ENCODE data around the gene EFCAB11.

Gene EFCAB11

GRCh38 chr14:89765346-89765745, 189.2 kb downstream of the EFCAB11 start:
- H3K9me3 ChIP-seq (ENCODE audit: insufficient read depth, low read depth, low read length), result no peaks in the 10 kb centered on the region
- no peak overlapping the region for H3K4me3 ChIP-seq (ENCODE audit: low read length)
- H3K4me1 ChIP-seq (ENCODE audit: insufficient read depth, low read length), result no peaks in the 10 kb centered on the region
- 50% methylated on average over 2 of the region's 3 CpGs for WGBS
- no peak overlapping the region for H3K27ac ChIP-seq (ENCODE audit: low read depth, low read length)
- no peaks in the 10 kb centered on the region for H3K27me3 ChIP-seq (ENCODE audit: insufficient read depth, low read length)
- no peaks in the 10 kb centered on the region for H3K36me3 ChIP-seq (ENCODE audit: insufficient read depth, low read length)
- no peak overlapping the region for H3K9ac ChIP-seq (ENCODE audit: low read depth, low read length)

GRCh38 chr14:89760086-89760485, 194.4 kb downstream of the EFCAB11 start:
- Histone ChIP-seq H3K9ac (ENCODE audit: low read depth, low read length) (no peak overlapping the region), H3K4me3 (ENCODE audit: low read length) (no peak overlapping the region), H3K9me3 (ENCODE audit: insufficient read depth, low read depth, low read length) (no peaks in the 10 kb centered on the region), H3K36me3 (ENCODE audit: insufficient read depth, low read length) (no peaks in the 10 kb centered on the region), H3K27me3 (ENCODE audit: insufficient read depth, low read length) (no peaks in the 10 kb centered on the region), H3K4me1 (ENCODE audit: insufficient read depth, low read length) (no peaks in the 10 kb centered on the region), H3K27ac (ENCODE audit: low read depth, low read length) (no peak overlapping the region)
- WGBS, result 78% methylated on average over 7 of the region's 7 CpGs

GRCh38 chr14:89757313-89757939, 197.1 kb downstream of the EFCAB11 start:
- H3K27ac ChIP-seq (ENCODE audit: low read depth, low read length), result no peak overlapping the region
- no peaks in the 10 kb centered on the region for H3K4me1 ChIP-seq (ENCODE audit: insufficient read depth, low read length)
- WGBS, result 74% methylated on average over 5 of the region's 5 CpGs
- H3K9me3 ChIP-seq (ENCODE audit: insufficient read depth, low read depth, low read length), result no peaks in the 10 kb centered on the region
- H3K4me3 ChIP-seq (ENCODE audit: low read length), result no peak overlapping the region
- no peaks in the 10 kb centered on the region for H3K36me3 ChIP-seq (ENCODE audit: insufficient read depth, low read length)
- no peak overlapping the region for H3K9ac ChIP-seq (ENCODE audit: low read depth, low read length)
- H3K27me3 ChIP-seq (ENCODE audit: insufficient read depth, low read length), result no peaks in the 10 kb centered on the region

GRCh38 chr14:89755816-89756215, 198.7 kb downstream of the EFCAB11 start:
- no peak overlapping the region for H3K4me3 ChIP-seq (ENCODE audit: low read length)
- WGBS, result 93% methylated on average over 4 of the region's 4 CpGs
- H3K27me3 ChIP-seq (ENCODE audit: insufficient read depth, low read length), result no peaks in the 10 kb centered on the region
- no peaks in the 10 kb centered on the region for H3K36me3 ChIP-seq (ENCODE audit: insufficient read depth, low read length)
- no peaks in the 10 kb centered on the region for H3K9me3 ChIP-seq (ENCODE audit: insufficient read depth, low read depth, low read length)
- H3K9ac ChIP-seq (ENCODE audit: low read depth, low read length), result no peak overlapping the region
- H3K27ac ChIP-seq (ENCODE audit: low read depth, low read length), result no peak overlapping the region
- H3K4me1 ChIP-seq (ENCODE audit: insufficient read depth, low read length), result no peaks in the 10 kb centered on the region

GRCh38 chr14:89753828-89754412, 200.6 kb downstream of the EFCAB11 start:
- WGBS, result 89% methylated on average over 3 of the region's 4 CpGs
- Histone ChIP-seq H3K4me3 (ENCODE audit: low read length) (no peak overlapping the region), H3K27ac (ENCODE audit: low read depth, low read length) (no peak overlapping the region), H3K36me3 (ENCODE audit: insufficient read depth, low read length) (no peaks in the 10 kb centered on the region), H3K27me3 (ENCODE audit: insufficient read depth, low read length) (no peaks in the 10 kb centered on the region), H3K9ac (ENCODE audit: low read depth, low read length) (no peak overlapping the region), H3K9me3 (ENCODE audit: insufficient read depth, low read depth, low read length) (no peaks in the 10 kb centered on the region), H3K4me1 (ENCODE audit: insufficient read depth, low read length) (no peaks in the 10 kb centered on the region)

GRCh38 chr14:89750908-89751392, 203.6 kb downstream of the EFCAB11 start:
- H3K4me1 ChIP-seq (ENCODE audit: insufficient read depth, low read length), result no peaks in the 10 kb centered on the region

GRCh38 chr14:89750281-89750755, 204.2 kb downstream of the EFCAB11 start:
- 97% methylated on average over 6 of the region's 6 CpGs for WGBS
- Histone ChIP-seq H3K9ac (ENCODE audit: low read depth, low read length) (no peak overlapping the region), H3K27me3 (ENCODE audit: insufficient read depth, low read length) (no peaks in the 10 kb centered on the region), H3K9me3 (ENCODE audit: insufficient read depth, low read depth, low read length) (peaks cover 4% of the 10 kb centered on the region; the same call in 1 of the 2 replicates), H3K27ac (ENCODE audit: low read depth, low read length) (no peak overlapping the region), H3K4me1 (ENCODE audit: insufficient read depth, low read length) (no peaks in the 10 kb centered on the region), H3K4me3 (ENCODE audit: low read length) (no peak overlapping the region), H3K36me3 (ENCODE audit: insufficient read depth, low read length) (no peaks in the 10 kb centered on the region)

More at GRCh38 chr14:89750908-89751392, 203.6 kb downstream of the EFCAB11 start:
- Histone ChIP-seq H3K9me3 (ENCODE audit: insufficient read depth, low read depth, low read length) (peaks cover 4% of the 10 kb centered on the region; the same call in 1 of the 2 replicates), H3K4me3 (ENCODE audit: low read length) (no peak overlapping the region), H3K27ac (ENCODE audit: low read depth, low read length) (no peak overlapping the region), H3K9ac (ENCODE audit: low read depth, low read length) (no peak overlapping the region), H3K27me3 (ENCODE audit: insufficient read depth, low read length) (no peaks in the 10 kb centered on the region), H3K36me3 (ENCODE audit: insufficient read depth, low read length) (no peaks in the 10 kb centered on the region)
- 88% methylated on average over 5 of the region's 5 CpGs for WGBS

GRCh38 chr14:89748004-89748403, 206.5 kb downstream of the EFCAB11 start:
- peaks cover 6% of the 10 kb centered on the region; the same call in 1 of the 2 replicates for H3K9me3 ChIP-seq (ENCODE audit: insufficient read depth, low read depth, low read length)
- H3K4me1 ChIP-seq (ENCODE audit: insufficient read depth, low read length), result no peaks in the 10 kb centered on the region
- H3K9ac ChIP-seq (ENCODE audit: low read depth, low read length), result no peak overlapping the region
- no peaks in the 10 kb centered on the region for H3K27me3 ChIP-seq (ENCODE audit: insufficient read depth, low read length)
- H3K27ac ChIP-seq (ENCODE audit: low read depth, low read length), result no peak overlapping the region
- no peaks in the 10 kb centered on the region for H3K36me3 ChIP-seq (ENCODE audit: insufficient read depth, low read length)
- 99% methylated on average over 2 of the region's 5 CpGs for WGBS
- H3K4me3 ChIP-seq (ENCODE audit: low read length), result no peak overlapping the region

- Histone ChIP-seq H3K9ac (ENCODE audit: low read depth, low read length) (no peak overlapping the region), H3K4me3 (ENCODE audit: low read length) (no peak overlapping the region), H3K9me3 (ENCODE audit: insufficient read depth, low read depth, low read length) (peaks cover 13% of the 10 kb centered on the region), H3K27ac (ENCODE audit: low read depth, low read length) (no peak overlapping the region), H3K36me3 (ENCODE audit: insufficient read depth, low read length) (no peaks in the 10 kb centered on the region), H3K4me1 (ENCODE audit: insufficient read depth, low read length) (no peaks in the 10 kb centered on the region), H3K27me3 (ENCODE audit: insufficient read depth, low read length) (no peaks in the 10 kb centered on the region)
- 95% methylated on average over 4 of the region's 4 CpGs for WGBS
Measured at GRCh38 chr14:89747126-89747525, 207.4 kb downstream of the EFCAB11 start.

- no peaks in the 10 kb centered on the region for H3K27me3 ChIP-seq (ENCODE audit: insufficient read depth, low read length)
- WGBS, result no CpG with 5 or more reads among the region's 2 CpGs
Measured at GRCh38 chr14:89746654-89747053, 207.9 kb downstream of the EFCAB11 start.

GRCh38 chr14:89746135-89746534, 208.4 kb downstream of the EFCAB11 start:
- Histone ChIP-seq H3K4me1 (ENCODE audit: insufficient read depth, low read length) (no peaks in the 10 kb centered on the region), H3K27ac (ENCODE audit: low read depth, low read length) (no peak overlapping the region), H3K4me3 (ENCODE audit: low read length) (no peak overlapping the region), H3K36me3 (ENCODE audit: insufficient read depth, low read length) (no peaks in the 10 kb centered on the region), H3K9ac (ENCODE audit: low read depth, low read length) (no peak overlapping the region), H3K27me3 (ENCODE audit: insufficient read depth, low read length) (no peaks in the 10 kb centered on the region), H3K9me3 (ENCODE audit: insufficient read depth, low read depth, low read length) (peaks cover 19% of the 10 kb centered on the region)
- 97% methylated on average over 7 of the region's 7 CpGs for WGBS

More at GRCh38 chr14:89746654-89747053, 207.9 kb downstream of the EFCAB11 start:
- H3K36me3 ChIP-seq (ENCODE audit: insufficient read depth, low read length), result no peaks in the 10 kb centered on the region
- no peak overlapping the region for H3K27ac ChIP-seq (ENCODE audit: low read depth, low read length)
- H3K4me1 ChIP-seq (ENCODE audit: insufficient read depth, low read length), result no peaks in the 10 kb centered on the region
- H3K9me3 ChIP-seq (ENCODE audit: insufficient read depth, low read depth, low read length), result peaks cover 18% of the 10 kb centered on the region
- H3K9ac ChIP-seq (ENCODE audit: low read depth, low read length), result no peak overlapping the region
- H3K4me3 ChIP-seq (ENCODE audit: low read length), result no peak overlapping the region
